ENCODE data around the gene KCNMA1. TPM values are rescaled to one million over a fixed set of nuclear protein-coding genes. Genes with fewer than 3 reads are reported as not detected.

KCNMA1 gene
- total and polyA plus RNA-seq, 2 donors from 2014 or later = 4.2 to 8.9 TPM

- no peak overlapping the region for H3K27ac ChIP-seq (ENCODE audit: low read depth in 2 of 2, low read length in 2 of 2)
Observed at GRCh38 chr10:77157248-77158019, 480.2 kb downstream of the KCNMA1 start.

GRCh38 chr10:77156406-77156879, 481.2 kb downstream of the KCNMA1 start:
- no peaks in the 10 kb centered on the region for H3K36me3 ChIP-seq (ENCODE audit: control insufficient read depth in 2 of 3, insufficient read depth in 3 of 3, low read length in 3 of 3)
- H3K4me3 ChIP-seq (ENCODE audit: low read length in 3 of 3) = no peak overlapping the region
- H3K9me3 ChIP-seq (ENCODE audit: control insufficient read depth in 2 of 3, insufficient read depth in 1 of 3, low read length in 3 of 3) = no peaks in the 10 kb centered on the region
- H3K4me1 ChIP-seq (ENCODE audit: control insufficient read depth in 2 of 3, insufficient read depth in 2 of 3, low read depth in 1 of 3, low read length in 3 of 3) = no peaks in the 10 kb centered on the region
- H3K27me3 ChIP-seq (ENCODE audit: control insufficient read depth, insufficient read depth, low read length) = no peaks in the 10 kb centered on the region
- no peak overlapping the region for H3K27ac ChIP-seq (ENCODE audit: low read depth in 2 of 2, low read length in 2 of 2)
- intact Hi-C loops (cut with DNase I) = no loop called here
- no peak overlapping the region for H3K9ac ChIP-seq (ENCODE audit: low read length in 3 of 3)
- DNase-seq (no peak), FAIRE-seq (no peak)
- TF ChIP-seq CTCF (IDR thresholded peaks at IDR 0.05; ENCODE audit: borderline replicate concordance, extremely low read depth, insufficient read depth) = no peak

More at GRCh38 chr10:77157248-77158019, 480.2 kb downstream of the KCNMA1 start:
- no peak overlapping the region for H3K9ac ChIP-seq (ENCODE audit: low read length in 3 of 3)
- no peaks in the 10 kb centered on the region for H3K9me3 ChIP-seq (ENCODE audit: control insufficient read depth in 2 of 3, insufficient read depth in 1 of 3, low read length in 3 of 3)
- intact Hi-C loops (cut with DNase I) = no loop called here
- no peak for DNase-seq
- H3K4me1 ChIP-seq (ENCODE audit: control insufficient read depth in 2 of 3, insufficient read depth in 2 of 3, low read depth in 1 of 3, low read length in 3 of 3) = no peaks in the 10 kb centered on the region
- no peak for FAIRE-seq
- no peak overlapping the region for H3K4me3 ChIP-seq (ENCODE audit: low read length in 3 of 3)
- no peak for TF ChIP-seq CTCF (IDR thresholded peaks at IDR 0.05; ENCODE audit: borderline replicate concordance, extremely low read depth, insufficient read depth)
- no peaks in the 10 kb centered on the region for H3K36me3 ChIP-seq (ENCODE audit: control insufficient read depth in 2 of 3, insufficient read depth in 3 of 3, low read length in 3 of 3)
- H3K27me3 ChIP-seq (ENCODE audit: control insufficient read depth, insufficient read depth, low read length) = no peaks in the 10 kb centered on the region

- Histone ChIP-seq H3K27me3 (ENCODE audit: control insufficient read depth, insufficient read depth, low read length) (no peaks in the 10 kb centered on the region), H3K36me3 (ENCODE audit: control insufficient read depth in 2 of 3, insufficient read depth in 3 of 3, low read length in 3 of 3) (no peaks in the 10 kb centered on the region), H3K27ac (ENCODE audit: low read depth in 2 of 2, low read length in 2 of 2) (no peak overlapping the region), H3K9ac (ENCODE audit: low read length in 3 of 3) (no peak overlapping the region), H3K4me3 (ENCODE audit: low read length in 3 of 3) (no peak overlapping the region), H3K4me1 (ENCODE audit: control insufficient read depth in 2 of 3, insufficient read depth in 2 of 3, low read depth in 1 of 3, low read length in 3 of 3) (no peaks in the 10 kb centered on the region), H3K9me3 (ENCODE audit: control insufficient read depth in 2 of 3, insufficient read depth in 1 of 3, low read length in 3 of 3) (no peaks in the 10 kb centered on the region)
- intact Hi-C loops (cut with DNase I) = no loop called here
- TF ChIP-seq CTCF (IDR thresholded peaks at IDR 0.05; ENCODE audit: borderline replicate concordance, extremely low read depth, insufficient read depth) = no peak
- no peak for DNase-seq
- FAIRE-seq = no peak
Observed at GRCh38 chr10:77152256-77152655, 485.4 kb downstream of the KCNMA1 start.

Data from kidney (tissue), 14 donors.